Left cardiac atrium (tissue), 4 donors: ENCODE measurements around the gene SUN1. TPM values are rescaled to one million over a fixed set of nuclear protein-coding genes. Genes with fewer than 3 reads are reported as not detected.
"Not testable (repeated sequence)": the region's sequence is repeated elsewhere in the genome, so short reads cannot be mapped to it uniquely, and the experiment has no call there.

Experiments
- ATAC-seq, 2 donors: fragments of 200-7000 bp; cut with Tn5 transposase; one replicate each; pipeline ENCODE4 v1.9.1; 2020; ENCODE audit warnings: mild to moderate bottlenecking in 2 of 2, moderate library complexity in 2 of 2
- DNase-seq: peaks from one replicate; pipeline ENCODE4 v3.0.0-alpha.2; 2020
- intact Hi-C, 2 donors: fragments of 100-400 bp; cut with DNase I; formaldehyde crosslinking; loops; one replicate each; pipeline versions ENCODE4 v1.14.1 to v1.15.1; 2022 to 2023
- total RNA-seq, 2 donors: library from RNA; stranded (reverse); fragmentation: NEBNext Ultra II Directional; extraction: Animal tissue kit (Norgen Biotek cat#: 25700); gene quantifications; one replicate each; pipeline ENCODE4 v1.2.1, GENCODE V29; 2021
- donor health status: DM: no; HTN: yes; CAD: no.
- donor health status: DM: no; HTN: yes; CAD: no; lungs with severe emphysema.
- donor health status: DM: yes; HTN: yes; CAD: no.
- donor health status: Dilated cardiomyopathy.

SUN1 gene
- total RNA-seq, 2 donors from 2014 or later = 124 to 136 TPM

DNA sequence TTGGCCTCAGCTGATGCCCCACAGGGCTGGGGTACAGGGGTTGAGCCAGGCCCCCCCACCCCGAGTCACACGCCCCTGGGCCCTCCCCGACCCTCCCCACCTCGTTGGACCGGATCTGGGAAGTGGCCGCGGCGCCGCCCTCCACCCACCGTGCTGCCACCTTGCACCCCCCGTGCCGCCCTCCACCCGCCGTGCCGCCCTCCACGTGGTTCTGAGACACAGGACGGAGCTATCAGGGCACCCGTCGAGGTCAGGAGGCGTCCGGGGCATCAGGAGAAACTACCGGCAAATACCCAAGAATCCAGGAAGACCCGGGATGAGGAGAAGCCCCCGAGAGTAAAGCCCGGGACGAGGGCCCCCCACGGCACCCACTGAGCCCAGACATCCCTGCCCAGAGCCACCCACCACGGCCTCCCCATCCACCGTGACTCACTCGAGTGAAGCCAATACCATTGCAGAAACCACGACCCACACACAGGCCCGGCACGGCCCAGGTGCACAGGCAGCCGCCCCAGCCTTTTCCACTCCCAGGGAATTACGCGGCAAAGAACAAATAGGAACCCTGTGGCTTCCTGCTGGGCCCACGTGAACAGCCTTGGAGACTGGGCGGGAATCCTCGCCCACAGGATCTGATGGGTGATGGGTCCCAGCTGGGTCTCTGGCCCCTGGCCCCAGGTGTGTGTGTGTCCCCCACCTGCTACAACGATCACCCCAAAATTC is 88.2 kb downstream of the SUN1 start:
- peak; percentile 12 for DNase-seq
- intact Hi-C loops = no loop called here
- ATAC-seq = no peak

DNA sequence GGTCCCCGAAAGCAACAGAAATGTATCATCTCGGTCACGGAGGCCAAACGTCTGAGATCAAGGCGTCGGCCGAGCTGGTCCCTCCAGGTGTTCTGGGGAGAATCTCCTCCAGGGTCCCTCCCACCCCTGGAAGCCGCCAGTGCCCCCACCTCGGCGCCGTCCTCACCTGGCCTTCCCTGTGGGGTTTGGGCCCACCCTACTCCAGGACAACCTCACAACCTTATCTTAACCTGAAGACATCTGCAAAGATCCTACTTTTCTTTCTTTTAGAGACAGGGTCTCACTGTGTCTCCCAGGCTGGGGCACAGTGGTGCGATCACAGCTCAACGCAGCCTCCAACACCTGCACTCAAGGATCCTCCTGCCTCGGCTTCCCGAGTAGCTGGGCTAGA is 88.8 kb downstream of the SUN1 start:
- ATAC-seq = no peak
- no peak for DNase-seq

DNA sequence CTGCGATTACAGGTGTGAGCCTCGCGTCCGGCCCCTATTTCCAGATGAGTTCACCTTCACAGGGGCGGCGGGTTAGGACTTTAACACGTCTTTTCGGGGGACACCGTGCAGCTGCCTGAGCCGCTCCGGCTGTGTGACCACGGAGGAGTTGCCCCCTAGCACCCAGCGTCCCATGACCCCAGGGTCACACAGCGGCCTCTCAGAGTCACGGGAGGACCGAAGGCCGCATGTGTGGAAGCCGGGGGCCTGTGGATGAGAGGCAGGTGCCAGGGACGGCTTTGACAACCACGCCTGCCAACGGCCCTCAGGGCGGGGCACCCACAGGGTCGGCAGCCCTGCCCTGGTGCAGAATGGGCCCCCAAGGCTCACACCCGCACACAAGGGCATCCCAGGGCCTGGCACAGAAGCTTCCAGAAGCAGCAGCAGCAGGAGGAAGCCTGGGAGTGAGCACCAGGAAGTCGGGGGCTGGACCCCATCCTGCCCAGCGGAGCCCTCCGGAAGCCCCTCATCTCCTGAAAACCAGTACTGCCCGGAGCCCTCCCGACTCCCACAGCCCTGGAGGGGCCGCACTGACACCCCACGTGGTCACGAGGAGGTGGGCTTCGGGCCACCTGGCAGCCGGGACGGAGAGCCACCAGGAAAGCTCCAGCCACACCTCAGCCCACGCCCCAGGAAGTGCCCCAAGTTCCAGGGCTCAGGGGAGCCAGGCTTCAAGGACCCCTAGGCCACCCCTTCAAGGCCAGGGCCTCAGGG is 89.5 kb downstream of the SUN1 start:
- intact Hi-C loops = no loop called here
- peak; percentile 16 for DNase-seq
- no peak for ATAC-seq

More for the DNA sequence above, 88.8 kb downstream of the SUN1 start:
- intact Hi-C loops = no loop called here

DNA sequence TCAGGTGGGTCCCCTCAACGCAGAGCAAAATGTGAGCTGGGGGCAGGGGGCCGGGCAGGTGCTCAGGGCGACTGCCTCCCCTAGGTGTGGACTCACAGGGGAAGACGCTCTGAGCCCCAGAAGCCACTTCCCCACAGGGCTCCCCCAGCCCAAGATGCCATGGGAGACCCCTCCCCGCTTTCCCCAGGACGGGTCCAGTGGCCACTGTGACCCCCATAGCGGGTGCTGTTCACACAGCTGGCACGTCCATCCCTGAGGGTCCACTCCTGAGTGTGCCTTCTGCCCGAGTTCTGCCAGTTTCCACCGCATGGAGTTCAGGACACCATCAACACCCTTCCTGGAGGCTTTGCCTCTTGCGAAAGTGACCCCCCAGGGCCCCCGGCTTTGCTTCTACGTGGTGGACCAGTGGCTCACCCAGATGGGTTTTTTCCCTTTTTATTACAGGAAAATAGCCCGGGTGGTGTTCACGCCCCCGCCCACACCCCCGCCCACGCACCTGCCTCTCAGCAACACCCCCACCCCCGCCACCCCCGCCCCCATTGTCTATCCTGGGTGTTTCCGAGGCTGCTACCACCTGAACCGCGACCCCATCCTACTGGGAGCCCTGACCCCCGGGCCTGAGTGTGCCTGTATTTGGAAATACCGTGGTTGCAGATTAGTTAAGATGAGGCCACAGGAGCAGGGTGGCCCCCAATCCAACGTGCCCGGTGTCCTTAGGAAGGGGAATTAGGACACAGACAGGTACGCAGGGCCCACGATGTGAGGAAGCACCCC is 90.2 kb downstream of the SUN1 start:
- DNase-seq (peak; percentile 11), ATAC-seq (no peak)
- intact Hi-C loops = no loop called here

DNA sequence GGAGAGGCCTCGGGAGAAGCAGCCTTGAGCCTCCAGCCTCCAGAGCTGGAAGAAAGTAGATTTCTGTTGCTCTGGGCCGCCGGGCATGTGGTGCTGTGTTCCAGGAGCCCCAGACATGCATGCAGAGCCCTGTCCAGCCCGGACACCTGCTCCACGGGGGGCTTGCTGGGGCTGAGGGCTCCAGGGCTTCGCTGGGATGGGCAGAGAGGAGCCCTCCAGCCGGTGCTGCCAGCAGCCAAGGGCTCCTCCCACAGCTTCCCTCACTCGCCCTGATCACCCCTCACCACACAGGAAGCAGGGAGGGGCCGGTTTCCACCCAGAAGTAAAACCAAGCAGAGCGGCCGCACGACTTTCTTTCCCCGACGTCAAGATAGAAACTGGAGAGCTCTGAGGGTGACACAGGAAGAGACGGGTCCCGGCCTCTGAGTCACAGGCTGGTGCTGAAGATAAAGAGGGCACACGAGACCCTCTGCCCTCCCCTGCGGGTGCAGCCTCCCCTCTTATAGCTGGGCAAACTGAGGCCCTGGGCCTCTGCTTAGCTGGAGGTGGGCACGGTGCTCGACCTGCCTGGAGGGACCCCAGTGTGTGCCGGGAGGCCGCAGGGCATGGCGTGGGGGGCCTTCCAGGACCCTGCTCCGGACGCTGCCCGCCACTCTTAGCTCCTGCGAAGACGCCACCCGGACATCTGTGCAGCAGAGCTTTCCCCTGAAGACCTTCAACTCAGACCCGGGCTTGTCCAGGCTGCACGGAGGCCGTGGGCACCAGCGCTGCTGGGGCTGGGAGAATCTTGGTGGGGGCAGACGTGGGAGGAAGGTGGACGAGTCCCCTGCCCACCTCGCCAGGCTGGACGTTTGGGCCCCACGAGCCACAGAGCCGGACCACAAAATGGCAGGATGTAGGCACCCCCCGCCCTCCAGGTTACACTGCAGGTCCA is 91.1 kb downstream of the SUN1 start:
- intact Hi-C loops = no loop called here

DNA sequence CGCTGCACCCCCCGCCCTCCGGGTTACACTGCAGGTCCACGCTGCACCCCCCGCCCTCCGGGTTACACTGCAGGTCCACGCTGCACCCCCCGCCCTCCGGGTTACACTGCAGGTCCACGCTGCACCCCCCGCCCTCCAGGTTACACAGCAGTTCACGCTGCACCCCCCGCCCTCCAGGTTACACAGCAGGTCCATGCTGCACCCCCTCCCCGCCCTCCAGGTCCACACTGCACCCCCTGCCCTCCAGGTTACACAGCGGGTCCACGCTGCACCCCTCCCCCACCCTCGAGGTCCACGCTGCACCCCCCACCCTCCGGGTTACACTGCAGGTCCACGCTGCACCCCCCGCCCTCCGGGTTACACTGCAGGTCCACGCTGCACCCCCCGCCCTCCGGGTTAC is 91.8 kb downstream of the SUN1 start:
- ATAC-seq, intact Hi-C loops: not testable (repeated sequence)
- peak; percentile 27 for DNase-seq

More for the DNA sequence above, 91.1 kb downstream of the SUN1 start:
- ATAC-seq = peak; percentile 45 to 66
- DNase-seq = peak; percentile 74

Other genes with a start within 250 kb of the SUN1 start
- gene DNAAF5, start 105.8 kb upstream of the SUN1 start, total RNA-seq = 10 to 100 TPM; 14.9 to 15.0 TPM
- gene PRKAR1B, start 105.2 kb upstream of the SUN1 start, total RNA-seq = 10 to 100 TPM; 15.8 to 19.8 TPM
- gene GET4, start 44.1 kb downstream of the SUN1 start, total RNA-seq = 10 to 100 TPM; 17.8 to 28.3 TPM
- 1 to 10 TPM; 6.9 to 8.2 TPM for gene ADAP1, start 122.2 kb downstream of the SUN1 start, total RNA-seq
- 1 to 10 TPM; 6.6 to 8.5 TPM for gene COX19, start 143.1 kb downstream of the SUN1 start, total RNA-seq
- gene CYP2W1, start 150.7 kb downstream of the SUN1 start, total RNA-seq = not detected
- 10 to 100 TPM in 1 of 2 donors, 1 to 10 TPM in 1; 9.0 to 17.7 TPM for gene GPR146, start 212.1 kb downstream of the SUN1 start, total RNA-seq